ENCODE data around the gene PWWP2B. TPM values are rescaled to one million over a fixed set of nuclear protein-coding genes. Genes with fewer than 3 reads are reported as not detected.

PWWP2B gene
- total RNA-seq, 1 experiment from 2014 or later = 4.2 TPM

- no peak for DNase-seq (ENCODE audit: low read depth in 1 of 2, low spot score in 2 of 2)
- H3K9me3 ChIP-seq (replicated peaks) = no peaks in the 10 kb centered on the region
- H3K27ac ChIP-seq = no peak overlapping the region
- H3K27me3 ChIP-seq (replicated peaks) = no peaks in the 10 kb centered on the region
- H3K36me3 ChIP-seq = no peaks in the 10 kb centered on the region
- H3K4me1 ChIP-seq (replicated peaks) = no peaks in the 10 kb centered on the region
- H3K4me3 ChIP-seq = no peak overlapping the region
These were observed 69.0 kb downstream of the PWWP2B start for GRCh38 chr10:132465889-132466519.

GRCh38 chr10:132466520-132467463 is 69.8 kb downstream of the PWWP2B start:
- H3K4me3 ChIP-seq = no peak overlapping the region
- H3K4me1 ChIP-seq (replicated peaks) = no peaks in the 10 kb centered on the region
- H3K36me3 ChIP-seq = no peaks in the 10 kb centered on the region
- no peaks in the 10 kb centered on the region for H3K9me3 ChIP-seq (replicated peaks)
- no peaks in the 10 kb centered on the region for H3K27me3 ChIP-seq (replicated peaks)
- DNase-seq (ENCODE audit: low read depth in 1 of 2, low spot score in 2 of 2) = no peak
- H3K27ac ChIP-seq = no peak overlapping the region

Other genes with a start within 250 kb of the PWWP2B start
- gene DPYSL4, start 210.3 kb upstream of the PWWP2B start, total RNA-seq (2014; rRNA removed; shearing (Covaris generic)) = 1.3 TPM in 1 of 2 replicates, not detected in the other
- 5.5 and 13.4 TPM in 2 replicates for gene STK32C, start 89.2 kb upstream of the PWWP2B start, total RNA-seq (2014; rRNA removed; shearing (Covaris generic))
- gene LRRC27, start 65.0 kb upstream of the PWWP2B start, total RNA-seq (2014; rRNA removed; shearing (Covaris generic)) = 3.7 and 3.8 TPM in 2 replicates
- gene INPP5A, start 140.6 kb downstream of the PWWP2B start, total RNA-seq (2014; rRNA removed; shearing (Covaris generic)) = 56.8 and 62.3 TPM in 2 replicates

Data from SJSA1 (cell line).